GM19351 (cell line): ENCODE measurements around the gene MYOM3.

ENCODE experiments used
- ATAC-seq: cut with Tn5 transposase; IDR thresholded peaks from one replicate; pipeline ENCODE4 v1.9.1; 2021; ENCODE audit warnings: mild to moderate bottlenecking, moderate library complexity; ENCODE audit not compliant: unreplicated experiment

MYOM3 gene

GRCh38 chr1:24111996-24112779 is at the start of gene MYOM3:
TSS of gene MYOM3 (minus strand) at chr1:24112135. CDS start at chr1:24108636, 3,499 bp downstream.
- peak; percentile 57 for ATAC-seq

DNA sequence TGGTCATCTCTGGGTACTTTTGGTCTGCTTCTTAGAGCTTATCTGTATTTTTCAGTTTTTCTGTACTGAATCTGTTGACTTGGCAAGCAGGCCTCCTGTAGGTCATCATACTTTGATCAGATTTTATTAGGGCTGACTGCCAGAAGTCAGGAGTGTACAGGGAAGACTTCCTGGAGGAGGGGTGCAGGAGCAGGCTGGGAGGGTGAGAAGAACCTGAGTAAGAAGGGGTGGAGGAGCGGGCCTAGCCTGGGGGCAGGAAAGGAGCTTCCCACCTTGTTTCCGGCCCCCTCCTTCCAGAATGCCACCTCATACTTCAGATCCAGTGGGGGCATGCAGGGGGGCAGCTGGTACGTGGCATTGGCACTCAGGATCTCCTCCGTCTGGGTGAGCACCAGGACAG is 49.3 kb upstream of the MYOM3 start:
- ATAC-seq = no peak

DNA sequence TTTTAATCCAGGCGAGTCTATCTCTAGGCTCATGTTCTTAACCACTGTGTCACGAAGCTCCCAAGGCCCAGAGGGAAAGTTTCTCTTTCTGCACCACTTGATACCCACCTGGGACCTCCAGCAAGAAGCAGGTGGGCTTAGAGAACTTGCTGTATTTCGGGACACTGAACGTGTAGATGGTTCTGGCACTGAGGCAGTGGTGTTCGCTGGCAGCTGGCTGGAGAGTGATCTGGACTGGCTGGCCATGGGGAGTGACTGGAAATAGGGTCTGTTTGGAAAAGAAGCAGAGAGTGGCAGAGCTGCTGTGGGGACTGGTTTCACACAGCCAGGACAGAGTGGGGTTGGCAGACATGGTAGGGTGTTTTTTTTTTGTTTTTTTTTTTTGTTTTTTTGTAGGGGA is 47.4 kb upstream of the MYOM3 start:
- ATAC-seq = no peak

DNA sequence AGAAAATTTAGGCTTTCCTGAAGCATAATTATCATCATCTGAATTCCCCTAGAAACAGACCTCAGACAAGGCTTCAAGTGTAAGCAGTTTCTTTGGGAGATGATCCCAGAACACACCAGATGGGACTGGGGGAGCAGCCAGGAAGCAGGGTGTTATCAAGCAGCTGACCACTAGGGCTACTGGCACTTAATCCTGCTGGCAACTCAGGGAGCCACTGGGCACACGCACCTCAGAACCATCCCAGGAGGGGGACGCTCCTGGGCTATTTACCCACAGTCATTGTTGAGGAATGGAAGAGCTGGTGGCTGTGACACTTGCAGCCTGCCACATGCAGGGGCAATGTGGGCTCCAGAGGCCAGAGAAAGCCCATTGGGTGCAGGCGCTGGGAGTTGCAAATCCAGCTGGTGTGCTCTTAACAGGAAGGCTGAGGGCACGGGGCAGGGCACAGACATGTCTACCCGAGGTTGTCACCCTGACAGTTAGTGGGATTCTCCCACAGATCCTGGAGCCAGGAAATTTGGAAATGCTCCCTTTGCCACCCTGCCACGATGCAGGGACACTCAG is 46.1 kb upstream of the MYOM3 start:
- no peak for ATAC-seq

- ATAC-seq = no peak
These were observed 44.8 kb upstream of the MYOM3 start for GRCh38 chr1:24156542-24157260.

DNA sequence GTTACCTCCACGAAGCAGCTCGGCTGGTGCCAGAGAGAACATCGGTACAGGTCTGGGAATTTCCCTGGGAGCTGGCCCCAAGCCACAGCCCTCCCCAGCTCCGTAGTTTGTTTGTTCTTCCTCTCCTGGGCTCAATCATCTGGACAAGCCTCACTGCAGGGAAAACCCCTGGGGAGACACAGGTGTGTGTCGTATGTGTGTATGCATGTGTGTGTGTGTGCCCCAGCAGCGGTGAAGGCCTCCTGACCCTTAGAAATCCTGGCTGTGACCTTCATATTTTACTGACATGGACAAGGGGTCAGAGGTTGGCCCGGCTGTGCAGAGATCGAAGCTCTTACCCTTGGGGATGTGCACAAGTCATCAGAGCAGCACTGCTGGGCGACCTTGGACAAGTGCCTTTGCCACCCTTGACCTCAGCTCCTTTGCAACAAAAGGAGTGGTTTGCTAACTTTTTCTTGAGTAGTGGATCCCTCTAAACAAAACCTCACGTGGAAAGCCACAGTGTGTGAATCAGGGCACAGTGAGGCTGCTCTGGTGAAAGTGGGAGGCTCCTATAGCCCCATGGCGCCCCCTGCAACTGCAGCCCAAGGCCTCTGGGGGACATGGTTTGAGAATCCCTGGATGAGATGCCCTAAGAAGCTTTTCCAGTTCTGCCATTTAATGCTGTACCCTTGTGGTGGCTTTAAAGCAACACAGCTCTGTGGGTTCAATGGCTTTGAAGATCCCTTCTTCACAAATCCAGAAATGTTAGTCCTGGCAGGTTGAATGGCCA is 43.3 kb upstream of the MYOM3 start:
- ATAC-seq = no peak

DNA sequence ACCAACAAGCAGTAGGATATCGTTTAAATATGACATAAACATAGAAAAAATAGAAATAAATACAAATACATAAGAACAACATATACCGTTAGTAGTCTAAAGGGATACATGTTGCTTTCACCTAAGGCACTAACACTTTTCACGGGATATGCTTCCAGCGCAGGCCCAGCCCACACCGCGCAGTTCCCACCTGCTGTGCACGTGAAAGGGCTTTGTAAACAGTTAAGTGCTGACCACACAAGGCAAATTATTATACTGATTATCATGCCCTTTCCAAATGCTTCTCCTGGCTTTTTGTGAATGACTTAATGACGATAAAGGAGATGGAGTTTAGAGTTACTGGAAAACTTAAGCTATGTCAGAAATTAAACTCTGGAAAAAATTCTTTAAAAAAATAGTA is 42.3 kb upstream of the MYOM3 start:
- ATAC-seq = no peak

GRCh38 chr1:24152631-24153494 is 40.9 kb upstream of the MYOM3 start:
- no peak for ATAC-seq

GRCh38 chr1:24151175-24151533 is 39.2 kb upstream of the MYOM3 start:
- no peak for ATAC-seq

GRCh38 chr1:24150234-24151174 is 38.6 kb upstream of the MYOM3 start:
- peak; percentile 66 for ATAC-seq

GRCh38 chr1:24149866-24150233 is 37.9 kb upstream of the MYOM3 start:
- ATAC-seq = no peak

GRCh38 chr1:24147816-24148215 is 35.9 kb upstream of the MYOM3 start:
- no peak for ATAC-seq

DNA sequence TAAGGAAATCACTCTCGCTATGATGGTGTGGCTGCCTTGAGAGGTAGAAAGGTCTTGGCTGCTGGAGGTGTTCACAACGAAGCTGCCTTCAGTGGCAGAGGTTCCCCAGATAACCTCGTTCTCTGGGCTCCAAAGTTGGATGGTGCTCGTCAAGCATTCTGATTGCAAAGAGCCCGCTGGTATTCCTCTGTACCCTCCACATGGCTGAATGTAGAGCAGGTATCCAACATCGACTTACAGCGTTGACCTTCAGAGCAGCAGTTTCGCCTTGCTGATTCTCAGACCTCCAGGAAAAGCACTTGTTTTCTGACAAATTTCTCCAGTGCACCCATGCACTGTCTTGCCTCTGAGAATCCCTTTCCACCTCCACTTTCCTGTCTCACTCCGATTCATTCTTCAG is 35.3 kb upstream of the MYOM3 start:
- no peak for ATAC-seq

DNA sequence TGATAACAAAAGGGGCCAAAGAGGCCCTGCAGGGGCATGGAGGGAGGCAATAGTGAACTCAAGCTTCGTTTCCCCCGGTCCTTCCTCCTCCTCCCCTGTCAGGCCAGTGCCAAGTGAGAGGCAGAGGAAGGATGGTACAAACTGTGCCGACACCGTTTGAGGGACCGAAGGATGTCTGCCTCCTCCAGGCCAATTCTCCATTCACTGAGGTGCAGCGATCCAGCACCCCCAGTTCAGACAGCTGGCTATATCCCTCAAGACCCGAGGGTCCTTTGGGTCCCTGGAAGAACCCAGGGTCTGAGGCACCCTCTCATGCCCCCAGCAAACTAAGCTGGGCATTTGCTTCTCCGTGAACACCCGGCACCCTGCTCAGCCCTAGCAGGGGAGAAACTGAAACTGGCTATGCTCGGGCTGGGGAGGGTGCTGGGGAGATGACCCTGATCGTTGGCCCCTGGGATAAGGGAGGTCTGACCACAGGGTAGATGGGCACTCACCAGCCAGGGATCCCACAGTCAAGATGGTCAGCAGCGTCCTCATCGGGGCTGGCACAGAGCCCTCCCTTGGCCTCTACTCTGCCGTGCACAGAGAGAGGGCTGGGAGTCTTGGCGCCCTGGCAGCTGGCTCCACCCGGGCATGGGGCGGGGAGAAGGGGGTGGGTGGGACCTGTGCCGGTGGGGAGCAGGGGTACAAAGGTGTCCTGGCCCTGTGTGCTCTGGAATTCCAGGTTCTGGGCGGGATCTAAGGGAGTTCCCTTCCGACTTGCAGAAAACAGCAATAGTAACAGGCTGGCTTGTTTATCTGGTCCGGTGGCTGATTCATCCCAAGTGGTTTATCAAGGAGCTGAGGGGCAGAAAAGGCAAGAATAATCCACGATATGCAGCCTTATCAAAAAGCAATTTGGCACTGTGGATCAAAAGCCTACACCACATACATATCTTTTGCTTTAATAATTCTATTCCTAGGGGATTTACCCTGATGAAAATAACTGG is 30.9 kb upstream of the MYOM3 start, which contains the start of gene IL22RA1:
IL22RA1 (minus strand) TSS at position 595 of the 989 bp plus-strand sequence; CDS start at position 537, 58 bp downstream.
- no peak for ATAC-seq

DNA sequence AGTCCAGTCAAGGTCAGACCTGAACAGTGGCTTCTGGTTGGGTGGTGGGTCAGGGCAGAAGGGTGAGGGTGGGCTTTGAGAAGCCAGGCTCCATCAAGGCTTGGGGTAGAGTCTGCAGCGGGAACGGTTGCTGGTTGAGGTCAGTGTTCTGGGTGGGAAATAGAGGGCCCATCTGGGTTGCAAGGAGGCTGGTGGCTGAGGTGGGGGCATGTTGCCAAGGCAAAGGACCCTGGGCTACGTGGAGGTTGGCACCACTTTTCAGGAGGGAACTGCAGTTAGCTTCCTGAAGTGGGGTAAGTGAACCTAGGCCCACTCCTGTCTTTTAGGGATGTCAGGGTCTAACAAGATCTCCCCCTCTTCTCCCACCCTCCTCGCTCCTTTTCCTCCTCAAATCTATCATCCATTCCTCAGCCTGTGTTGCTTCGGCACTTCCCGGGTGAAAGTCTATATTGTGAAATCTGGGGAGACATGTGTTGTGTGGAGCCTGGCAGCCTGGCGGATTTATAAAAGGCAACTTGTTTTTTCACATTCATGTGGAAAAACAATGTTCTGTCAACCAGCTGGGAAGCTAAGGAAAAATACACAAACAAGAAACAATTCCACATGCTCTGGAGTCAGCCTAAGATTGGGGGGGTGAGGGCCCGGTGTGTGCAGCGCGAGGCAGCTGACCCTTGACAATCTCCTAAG is 29.5 kb upstream of the MYOM3 start:
- no peak for ATAC-seq

DNA sequence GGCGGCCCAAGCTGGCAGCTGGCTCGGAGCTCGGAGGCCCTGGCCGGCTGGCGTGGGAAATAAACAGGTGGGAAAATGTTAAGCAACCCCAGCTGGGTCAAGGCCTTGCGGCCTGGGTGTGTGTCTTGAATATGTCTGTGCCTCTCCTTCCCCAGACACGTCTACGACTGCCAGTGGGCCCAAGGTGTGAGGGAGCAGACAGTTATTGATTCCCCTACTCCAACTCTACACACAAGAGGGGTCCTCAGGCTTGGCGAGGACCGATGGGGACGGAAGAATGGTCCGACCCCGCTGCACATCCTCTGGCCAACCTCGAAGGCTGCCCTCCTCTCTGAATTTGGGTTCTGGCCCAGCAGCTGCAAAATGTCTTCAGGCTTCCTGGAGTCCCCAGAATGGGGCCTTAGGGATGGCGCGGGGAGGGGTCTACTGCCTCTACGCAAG is 28.8 kb upstream of the MYOM3 start:
- no peak for ATAC-seq

DNA sequence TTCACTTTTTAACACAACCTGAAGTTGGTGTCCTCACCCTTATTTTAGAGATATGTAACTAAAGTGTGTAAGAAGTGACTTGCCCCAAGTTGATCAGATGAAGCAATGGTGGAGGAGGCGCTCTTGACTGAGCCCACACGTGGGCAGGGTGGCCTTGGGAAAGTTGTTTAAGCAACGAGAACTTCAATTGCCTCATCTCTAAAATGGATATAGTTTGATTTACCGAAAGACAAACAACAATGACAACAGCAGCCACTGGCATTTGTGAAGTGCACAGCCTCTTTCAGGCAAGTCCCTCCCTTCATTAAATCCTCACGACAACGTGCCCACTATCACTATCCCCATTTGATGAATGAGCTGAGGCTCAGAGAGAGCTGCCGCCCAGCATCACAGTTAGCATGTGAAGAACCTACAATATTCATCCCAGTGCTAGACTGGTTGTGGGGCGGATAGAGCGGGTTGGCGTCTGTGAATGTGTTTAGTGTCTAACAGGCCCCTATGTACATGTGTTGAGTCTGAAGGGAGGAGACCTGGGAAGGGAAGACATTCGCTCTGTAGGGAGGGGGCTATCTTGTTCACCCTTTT is 28.0 kb upstream of the MYOM3 start:
- ATAC-seq = no peak
